Right lobe of liver (tissue), 6 donors: ENCODE data around the gene TAF11L14. TPM values are rescaled to one million over a fixed set of nuclear protein-coding genes. Genes with fewer than 3 reads are reported as not detected.

Source experiments
- ATAC-seq, 4 donors: fragments of 200-7000 bp; cut with Tn5 transposase; one replicate each; pipeline ENCODE4 v1.9.1; 2020; ENCODE audit warnings: mild to moderate bottlenecking in 4 of 4, moderate library complexity in 4 of 4
- DNase-seq, 3 donors: peaks; one replicate each; pipeline ENCODE4 v3.0.0-alpha.2; 2020
- H3K27ac ChIP-seq, 3 donors: fragments of 200-600 bp; one replicate each; pipeline ENCODE4 v1.8.0; 2022
- H3K27me3 ChIP-seq, 2 donors: fragments of 200-600 bp; one replicate each; pipeline ENCODE4 v1.8.0; 2022
- H3K36me3 ChIP-seq, 4 donors: fragments of 200-600 bp; sonication (generic) in 1 of 4; one replicate each; pipeline versions ENCODE4 v1.5.1 to v1.8.0; 2017 to 2022; ENCODE audit warnings: control low read depth in 1 of 4
- H3K4me1 ChIP-seq, 4 donors: fragments of 200-600 bp; sonication (generic) in 1 of 4; one replicate each; pipeline versions ENCODE4 v1.5.1 to v1.8.0; 2017 to 2022; ENCODE audit warnings: control low read depth in 1 of 4
- H3K4me3 ChIP-seq, 3 donors: fragments of 200-600 bp; one replicate each; pipeline ENCODE4 v1.8.0; 2022
- H3K9me3 ChIP-seq, 4 donors: fragments of 200-600 bp; sonication (generic) in 1 of 4; one replicate each; pipeline versions ENCODE4 v1.5.1 to v1.8.0; 2017 to 2022; ENCODE audit warnings: control low read depth in 1 of 4
- CTCF ChIP-seq, 4 donors: fragments of 200-600 bp in 3 of 4; fragments of 450-650 bp in 1 of 4; IDR thresholded peaks; one replicate each; pipeline versions ENCODE4 v1.5.1 to v1.8.0; 2016 to 2022; ENCODE audit warnings: antibody characterized with exemption in 4 of 4, mild to moderate bottlenecking in 2 of 4
- POLR2A ChIP-seq: fragments of 450-650 bp; IDR thresholded peaks from one replicate; pipeline ENCODE4 v1.6.1; 2017; ENCODE audit warnings: antibody characterized with exemption, mild to moderate bottlenecking
- WGBS: methylation state at CpG from one replicate; pipeline ENCODE4 v1.1.6; 2018; ENCODE audit warnings: low coverage, low lambda C conversion rate; ENCODE audit not compliant: insufficient coverage; ENCODE audit errors: missing lambda C conversion rate; 5-methylcytosine and 5-hydroxymethylcytosine counted together
- intact Hi-C, 2 donors: fragments of 100-400 bp; cut with DNase I; formaldehyde crosslinking; loops; one replicate each; pipeline versions ENCODE4 v1.11.2 to v1.14.1; 2022
- small RNA-seq, 2 experiments: library from RNA; depleted of rRNA; stranded (forward); fragments of <200 nt; gene quantifications; one replicate each; pipeline ENCODE3, GENCODE V24; 2016
- total RNA-seq, 6 experiments: library from RNA; depleted of rRNA in 2 of 6; stranded (reverse); fragments of >200 nt in 2 of 6; fragmentation: NEBNext Ultra II Directional in 3 of 6; extraction: Animal tissue kit (Norgen Biotek cat#: 25700) in 3 of 6; gene quantifications; one replicate each; pipeline versions ENCODE4 v1.1.0 to v1.2.4, GENCODE V29; 2016 to 2023
- donor health status: DM: no; HTN: yes; CAD: no.
- donor health status: DM: no; HTN: no; CAD: no.
- donor health status: DM: no; HTN: no; CAD: no.
- donor health status: DM: no; HTN: yes; CAD: no.
- donor health status: DM: no; HTN: yes; CAD: no.

Gene TAF11L14
- total RNA-seq, 6 experiments from 2014 or later = not detected

DNA sequence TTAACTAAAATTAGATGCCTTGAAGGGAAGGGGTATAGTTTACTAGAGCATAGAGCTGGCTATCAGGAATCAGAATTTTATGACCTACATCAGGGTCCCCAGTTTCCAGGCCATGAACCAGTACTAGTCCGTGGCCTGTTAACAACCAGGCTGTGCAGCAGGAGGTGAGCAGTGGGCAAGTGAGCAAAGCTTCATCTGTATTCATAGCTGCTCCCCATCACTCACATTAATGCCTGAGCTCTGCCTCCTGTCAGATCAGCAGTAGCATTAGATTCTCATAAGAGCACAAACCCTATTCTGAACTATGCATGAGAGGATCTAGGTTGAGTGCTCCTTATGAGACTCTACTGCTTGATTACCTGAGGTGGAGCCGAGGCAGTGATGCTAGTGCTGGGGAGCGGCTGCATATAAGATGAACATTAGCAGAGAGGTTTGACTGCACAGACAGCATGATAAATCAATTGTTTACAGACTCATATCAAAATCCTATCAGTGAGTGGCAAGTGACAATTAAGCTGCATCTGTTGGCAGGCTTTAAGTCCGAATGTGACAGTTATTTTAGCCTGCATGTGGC is 44.6 kb downstream of the TAF11L14 start:
- no peaks in the 10 kb centered on the region for H3K27me3 ChIP-seq
- H3K27ac ChIP-seq = no peak overlapping the region
- no peaks in the 10 kb centered on the region for H3K36me3 ChIP-seq
- no peak overlapping the region for H3K4me3 ChIP-seq
- intact Hi-C loops = no loop called here
- no peak for TF ChIP-seq CTCF (IDR thresholded peaks at IDR 0.05)
- TF ChIP-seq POLR2A = no peak
- WGBS = 37% methylated on average over 3 of the region's 4 CpGs
- no peaks in the 10 kb centered on the region for H3K9me3 ChIP-seq
- DNase-seq = no peak
- ATAC-seq = no peak
- no peaks in the 10 kb centered on the region for H3K4me1 ChIP-seq

GRCh38 chr5:17679597-17680203 is 45.4 kb downstream of the TAF11L14 start:
- intact Hi-C loops = no loop called here
- no peaks in the 10 kb centered on the region for H3K36me3 ChIP-seq
- 59% methylated on average over 6 of the region's 8 CpGs for WGBS

GRCh38 chr5:17680737-17681136 is 46.5 kb downstream of the TAF11L14 start:
- H3K27me3 ChIP-seq = no peaks in the 10 kb centered on the region
- no peaks in the 10 kb centered on the region for H3K4me1 ChIP-seq
- no peaks in the 10 kb centered on the region for H3K9me3 ChIP-seq
- intact Hi-C loops = no loop called here
- no peak for TF ChIP-seq POLR2A
- no peak for TF ChIP-seq CTCF (IDR thresholded peaks at IDR 0.05)
- H3K36me3 ChIP-seq = no peaks in the 10 kb centered on the region
- DNase-seq = no peak
- 23% methylated on average over 2 of the region's 2 CpGs for WGBS
- no peak overlapping the region for H3K4me3 ChIP-seq
- H3K27ac ChIP-seq = no peak overlapping the region
- ATAC-seq = no peak

More at GRCh38 chr5:17679597-17680203, 45.4 kb downstream of the TAF11L14 start:
- Histone ChIP-seq H3K4me1 (no peaks in the 10 kb centered on the region), H3K27ac (no peak overlapping the region), H3K4me3 (no peak overlapping the region), H3K9me3 (no peaks in the 10 kb centered on the region), H3K27me3 (no peaks in the 10 kb centered on the region)
- DNase-seq (no peak), ATAC-seq (no peak)
- no peak for TF ChIP-seq CTCF (IDR thresholded peaks at IDR 0.05)

Small RNA genes lying within 50 kb of the gene (small RNA-seq; reads per million reads assigned to genes)
- gene AC233724.1 = 0 reads per million in 2 experiments
- 0 reads per million in 2 experiments for gene AC233724.12
- gene AC233724.2 = 0 reads per million in 2 experiments
- gene AC233724.3 = 0 reads per million in 2 experiments
- gene AC233724.4 = 0 reads per million in 2 experiments
- gene AC233724.6 = 0 reads per million in 2 experiments
- gene AC233724.7 = 0 reads per million in 2 experiments

Other genes starting within 250 kb of the TAF11L14 start
- gene TAF11L2, start 136.2 kb upstream of the TAF11L14 start, total RNA-seq = not detected
- gene TAF11L3, start 116.1 kb upstream of the TAF11L14 start, total RNA-seq = not detected
- gene TAF11L4, start 112.7 kb upstream of the TAF11L14 start, total RNA-seq = not detected
- gene TAF11L5, start 109.2 kb upstream of the TAF11L14 start, total RNA-seq = not detected
- not detected for gene TAF11L6, start 105.8 kb upstream of the TAF11L14 start, total RNA-seq
- gene TAF11L7, start 48.7 kb upstream of the TAF11L14 start, total RNA-seq = not detected
- not detected for gene TAF11L8, start 43.5 kb upstream of the TAF11L14 start, total RNA-seq
- not detected for gene TAF11L9, start 40.1 kb upstream of the TAF11L14 start, total RNA-seq
- not detected for gene TAF11L10, start 36.6 kb upstream of the TAF11L14 start, total RNA-seq
- gene TAF11L11, start 30.3 kb upstream of the TAF11L14 start, total RNA-seq = not detected
- not detected for gene TAF11L12, start 24.1 kb upstream of the TAF11L14 start, total RNA-seq
- not detected for gene TAF11L13, start 2.4 kb upstream of the TAF11L14 start, total RNA-seq